IMR-90 (cell line): ENCODE measurements around the gene SLC44A5. TPM values are rescaled to one million over a fixed set of nuclear protein-coding genes. Genes with fewer than 3 reads are reported as not detected.
A peak's percentile ranks its signal among the peaks of the same experiment; 100 is the strongest.

Experiments used
- ATAC-seq: fragments of 200-7000 bp; cut with Tn5 transposase; 2 replicates; pipeline ENCODE4 v1.9.1; 2020; ENCODE audit warnings: low read depth, mild to moderate bottlenecking, moderate library complexity
- BruUV-seq: library from RNA; stranded (reverse); fragments of 400-500 nt; replicated peaks from 2 replicates; lab custom pipeline; 2021; lab: Mats Ljungman, UMichigan
- CTCF ChIA-PET: fragments of 300-600 bp; formaldehyde crosslinking; extraction: SDS; loops from one replicate; lab custom pipeline; 2021; ENCODE audit warnings: antibody characterized with exemption; lab: Yijun Ruan, JAX
- POLR2A ChIA-PET: fragments of 300-600 bp; sonication (Branson Sonifier 250); formaldehyde crosslinking; loops from one replicate; lab custom pipeline; 2022; ENCODE audit warnings: antibody characterized with exemption; ENCODE audit not compliant: unreplicated experiment; lab: Charles Lee
- DNase-seq: peaks from one replicate; pipeline ENCODE4 v3.0.0; 2013
- H2AFZ ChIP-seq: replicated peaks from 2 replicates; pipeline ENCODE3; 2013; ENCODE audit warnings: low read length, mild to moderate bottlenecking; ENCODE audit not compliant: poor library complexity
- H2AK5ac ChIP-seq: 2 replicates; pipeline ENCODE4 v1.6.1; 2013; ENCODE audit warnings: low read depth, low read length, inconsistent platforms
- H2AK9ac ChIP-seq: replicated peaks from 2 replicates; pipeline ENCODE3; 2013; ENCODE audit warnings: mild to moderate bottlenecking, low read depth, low read length, moderate library complexity; ENCODE audit not compliant: poor library complexity
- H2BK120ac ChIP-seq: 2 replicates; pipeline ENCODE4 v1.6.1; 2013; ENCODE audit warnings: low read depth, low read length, inconsistent platforms
- H2BK15ac ChIP-seq: 3 replicates; pipeline ENCODE4 v1.6.1; 2013; ENCODE audit warnings: low read depth, low read length, inconsistent platforms
- H2BK20ac ChIP-seq: 2 replicates; pipeline ENCODE4 v1.6.1; 2013; ENCODE audit warnings: low read depth, mild to moderate bottlenecking, inconsistent platforms, low read length, moderate library complexity
- H2BK5ac ChIP-seq: 2 replicates; pipeline ENCODE4 v1.6.1; 2013; ENCODE audit warnings: mild to moderate bottlenecking, low read depth, low read length, inconsistent platforms; ENCODE audit not compliant: poor library complexity, severe bottlenecking
- H3K14ac ChIP-seq: replicated peaks from 2 replicates; pipeline ENCODE4 v1.6.1; 2013; ENCODE audit warnings: low read depth, low read length, inconsistent platforms
- H3K18ac ChIP-seq: 2 replicates; pipeline ENCODE4 v1.6.1; 2013; ENCODE audit warnings: low read depth, low read length, control low read depth
- H3K23ac ChIP-seq: 2 replicates; pipeline ENCODE4 v1.6.1; 2013; ENCODE audit warnings: low read depth, low read length, inconsistent platforms
- H3K27ac ChIP-seq: 2 replicates; pipeline ENCODE4 v1.5.1; 2013; ENCODE audit warnings: mild to moderate bottlenecking, control low read depth, low read length; ENCODE audit not compliant: insufficient read depth
- H3K27me3 ChIP-seq: 2 replicates; pipeline ENCODE4 v1.6.1; 2013; ENCODE audit warnings: low read length; ENCODE audit not compliant: control insufficient read depth, insufficient read depth
- H3K36me3 ChIP-seq: 2 replicates; pipeline ENCODE4 v1.6.1; 2013; ENCODE audit warnings: low read length, mixed read lengths; ENCODE audit not compliant: control insufficient read depth, insufficient read depth
- H3K4ac ChIP-seq: 2 replicates; pipeline ENCODE4 v1.6.1; 2013; ENCODE audit warnings: low read depth, low read length, inconsistent platforms
- H3K4me1 ChIP-seq: 2 replicates; pipeline ENCODE4 v1.6.1; 2013; ENCODE audit warnings: low read length, mixed read lengths; ENCODE audit not compliant: control insufficient read depth, insufficient read depth
- H3K4me2 ChIP-seq: 2 replicates; pipeline ENCODE4 v1.6.1; 2013; ENCODE audit warnings: low read depth, mild to moderate bottlenecking, control low read depth, low read length, moderate library complexity
- H3K4me3 ChIP-seq: 2 replicates; pipeline ENCODE4 v1.5.1; 2013; ENCODE audit warnings: low read depth, mild to moderate bottlenecking, control low read depth, low read length, moderate library complexity; ENCODE audit not compliant: insufficient read depth
- H3K56ac ChIP-seq: 2 replicates; pipeline ENCODE4 v1.6.1; 2013; ENCODE audit warnings: low read length, inconsistent platforms; ENCODE audit not compliant: insufficient read depth; ENCODE audit errors: extremely low read depth
- H3K79me1 ChIP-seq, 2 experiments: 2 replicates each; pipeline ENCODE4 v1.6.1; 2013; ENCODE audit warnings: low read length in 2 of 2, inconsistent platforms in 1 of 2, low read depth in 1 of 2
- H3K9ac ChIP-seq: 2 replicates; pipeline ENCODE4 v1.6.1; 2013; ENCODE audit warnings: low read depth, low read length, control low read depth
- H3K9me1 ChIP-seq: 2 replicates; pipeline ENCODE4 v1.6.1; 2013; ENCODE audit warnings: low read length, inconsistent platforms; ENCODE audit not compliant: insufficient read depth
- H3K9me3 ChIP-seq: 2 replicates; pipeline ENCODE4 v1.6.1; 2013; ENCODE audit warnings: low read length; ENCODE audit not compliant: control insufficient read depth, insufficient read depth
- H4K20me1 ChIP-seq: 2 replicates; pipeline ENCODE4 v1.6.1; 2013; ENCODE audit warnings: low read length, inconsistent platforms; ENCODE audit not compliant: insufficient read depth
- H4K5ac ChIP-seq: 2 replicates; pipeline ENCODE4 v1.6.1; 2013; ENCODE audit warnings: mild to moderate bottlenecking, low read depth, low read length, control low read depth
- H4K8ac ChIP-seq, 2 experiments: 2 replicates each; pipeline ENCODE4 v1.6.1; 2013; ENCODE audit warnings: low read depth in 2 of 2, low read length in 2 of 2, control low read depth in 1 of 2, inconsistent platforms in 1 of 2
- H4K91ac ChIP-seq: 2 replicates; pipeline ENCODE4 v1.6.1; 2013; ENCODE audit warnings: low read depth, low read length, inconsistent platforms; ENCODE audit not compliant: insufficient read depth
- BHLHE40 ChIP-seq: fragments of 150-350 bp; IDR thresholded peaks from 2 replicates; pipeline ENCODE4 v1.6.1; 2016; ENCODE audit warnings: mild to moderate bottlenecking, low read depth, low read length
- CEBPB ChIP-seq: IDR thresholded peaks from 2 replicates; pipeline ENCODE4 v1.6.1; 2012; ENCODE audit warnings: low read depth, low read length, improper control_type of control experiment
- CHD1 ChIP-seq: IDR thresholded peaks from 2 replicates; pipeline ENCODE4 v1.6.1; 2012; ENCODE audit warnings: low read depth, low read length, improper control_type of control experiment
- MAFK ChIP-seq: IDR thresholded peaks from 2 replicates; pipeline ENCODE4 v1.6.1; 2012; ENCODE audit warnings: low read depth, low read length, improper control_type of control experiment
- MXI1 ChIP-seq: IDR thresholded peaks from 2 replicates; pipeline ENCODE4 v1.6.1; 2012; ENCODE audit warnings: low read depth, mild to moderate bottlenecking, low read length, moderate library complexity, borderline replicate concordance
- RCOR1 ChIP-seq: IDR thresholded peaks from 2 replicates; pipeline ENCODE4 v1.6.1; 2012; ENCODE audit warnings: mild to moderate bottlenecking, low read length, improper control_type of control experiment; ENCODE audit not compliant: insufficient replicate concordance
- RFX5 ChIP-seq: IDR thresholded peaks from 2 replicates; pipeline ENCODE4 v1.8.0; 2012; ENCODE audit warnings: low read depth, mild to moderate bottlenecking, low read length, moderate library complexity
- SMC3 ChIP-seq: fragments of 150-350 bp; IDR thresholded peaks from 2 replicates; pipeline ENCODE4 v1.6.1; 2016; ENCODE audit warnings: low read depth, mild to moderate bottlenecking, antibody characterized with exemption, low read length, moderate library complexity
- WGBS, 2 experiments: methylation state at CpG; one replicate each; pipeline versions ENCODE4 v1.1.5 to v1.1.7; 2013; ENCODE audit warnings: missing lambda C conversion rate in 2 of 2; ENCODE audit not compliant: insufficient read length in 1 of 2; ENCODE audit errors: extremely low coverage in 2 of 2; 5-methylcytosine and 5-hydroxymethylcytosine counted together
- dilution Hi-C: fragments of 300-500 bp; cut with HindIII; formaldehyde crosslinking; loops from one replicate; pipeline ENCODE4 v1.14.3; 2018; ENCODE audit warnings: low sequenced_read_pairs; ENCODE audit not compliant: unreplicated experiment
- in situ Hi-C: fragments of 300-500 bp; cut with MboI; formaldehyde crosslinking; loops from 3 replicates; pipeline ENCODE4 v1.14.3; 2019; ENCODE audit warnings: low sequenced_read_pairs, inconsistent platforms, mixed read lengths
- intact Hi-C: fragments of 100-400 bp; cut with micrococcal nuclease; formaldehyde crosslinking; loops from 2 replicates; pipeline ENCODE4 v1.10.0; 2022
- polyA plus RNA-seq, 3 experiments: library from polyadenylated mRNA; depleted of rRNA; stranded (reverse); fragments of >200 nt; gene quantifications; 2 replicates each; pipeline ENCODE4 v1.2.3, GENCODE V29; 2012; ENCODE audit warnings: low replicate concordance in 1 of 3
- total RNA-seq: library from RNA; depleted of rRNA; stranded (reverse); fragments of >200 nt; gene quantifications from 2 replicates; pipeline ENCODE4 v1.2.3, GENCODE V29; 2012

The SLC44A5 gene
- total and polyA plus RNA-seq, 2 of the 4 experiments (the other 2 are of a cell fraction): under 0.01 TPM; not detected in 1

GRCh38 chr1:75396260-75396659 is 214.7 kb downstream of the SLC44A5 start:
- H3K9me1 ChIP-seq: no peaks in the 10 kb centered on the region
- H3K79me1 ChIP-seq: no peaks in the 10 kb centered on the region
- H3K56ac ChIP-seq: no peak overlapping the region
- no peak overlapping the region for H3K4ac ChIP-seq
- CTCF ChIA-PET: no interaction called here
- no peaks in the 10 kb centered on the region for H4K20me1 ChIP-seq
- H2AK9ac ChIP-seq: no peak overlapping the region
- no CpG with 5 or more reads among the region's 1 CpG for WGBS, 2 experiments
- in situ Hi-C loops: no loop called here
- H2BK20ac ChIP-seq: no peak overlapping the region
- POLR2A ChIA-PET: no interaction called here
- H3K23ac ChIP-seq: no peak overlapping the region
- no peak overlapping the region for H2BK15ac ChIP-seq
- H2BK120ac ChIP-seq: no peak overlapping the region
- no peak overlapping the region for H2AFZ ChIP-seq
- TF ChIP-seq CHD1: no peak
- TF ChIP-seq RFX5: no peak
- no peak for TF ChIP-seq MXI1
- no peak for TF ChIP-seq BHLHE40
- TF ChIP-seq CEBPB: no peak
- TF ChIP-seq RCOR1: no peak
- no peak for TF ChIP-seq SMC3
- TF ChIP-seq MAFK: peak; percentile 94
- no peak overlapping the region for H2BK5ac ChIP-seq
- H4K5ac ChIP-seq: no peak overlapping the region
- no TSS peak for BruUV-seq
- H4K91ac ChIP-seq: no peak overlapping the region
- dilution Hi-C loops: no loop called here
- H3K4me3 ChIP-seq: no peak overlapping the region
- no peaks in the 10 kb centered on the region for H3K36me3 ChIP-seq
- intact Hi-C loops: no loop called here
- no peak overlapping the region for H3K9ac ChIP-seq
- no peak overlapping the region for H3K14ac ChIP-seq
- H3K27ac ChIP-seq: no peak overlapping the region
- H3K9me3 ChIP-seq: peaks cover 10% of the 10 kb centered on the region; the same call in 1 of the 2 replicates
- no peak overlapping the region for H2AK5ac ChIP-seq
- ATAC-seq: no peak
- DNase-seq: no peak
- no peak overlapping the region for H3K18ac ChIP-seq
- no peak overlapping the region for H3K4me2 ChIP-seq
- H4K8ac ChIP-seq: no peak overlapping the region
- no peaks in the 10 kb centered on the region for H3K4me1 ChIP-seq
- H3K27me3 ChIP-seq: no peaks in the 10 kb centered on the region
